ENCODE data around the gene RAB11FIP5. TPM values are rescaled to one million over a fixed set of nuclear protein-coding genes. Genes with fewer than 3 reads are reported as not detected.
"Not testable (repeated sequence)": the region's sequence is repeated elsewhere in the genome, so short reads cannot be mapped to it uniquely, and the experiment has no call there.

Gene RAB11FIP5
- total RNA-seq, 1 donor from 2014 or later = 12.9 TPM

- no peak overlapping the region for H3K4me3 Mint-ChIP-seq
- H3K4me1 Mint-ChIP-seq (ENCODE audit: low read depth) = peaks cover 30% of the 10 kb centered on the region
- no peaks in the 10 kb centered on the region for H3K9me3 Mint-ChIP-seq
- H3K36me3 Mint-ChIP-seq (ENCODE audit: low read depth) = peaks cover 8% of the 10 kb centered on the region
- peaks cover 20% of the 10 kb centered on the region for H3K27me3 Mint-ChIP-seq (ENCODE audit: insufficient read depth)
- intact Hi-C loops (cut with micrococcal nuclease) = no loop called here
- no peak for DNase-seq (ENCODE audit: low spot score)
- no peak overlapping the region for H3K27ac Mint-ChIP-seq
Measured at GRCh38 chr2:73067043-73067442, 45.7 kb downstream of the RAB11FIP5 start.

GRCh38 chr2:73065070-73065469 lies 47.7 kb downstream of the RAB11FIP5 start:
- peaks cover 24% of the 10 kb centered on the region for H3K4me1 Mint-ChIP-seq (ENCODE audit: low read depth)
- H3K36me3 Mint-ChIP-seq (ENCODE audit: low read depth); H3K4me3 Mint-ChIP-seq; H3K9me3 Mint-ChIP-seq; H3K27ac Mint-ChIP-seq; intact Hi-C loops (cut with micrococcal nuclease); DNase-seq (ENCODE audit: low spot score): not testable (repeated sequence)
- H3K27me3 Mint-ChIP-seq (ENCODE audit: insufficient read depth) = peaks cover 17% of the 10 kb centered on the region

- no peak overlapping the region for H3K4me3 Mint-ChIP-seq
- H3K27me3 Mint-ChIP-seq (ENCODE audit: insufficient read depth) = peaks cover 8% of the 10 kb centered on the region
- no peak overlapping the region for H3K27ac Mint-ChIP-seq
- peaks cover 15% of the 10 kb centered on the region for H3K4me1 Mint-ChIP-seq (ENCODE audit: low read depth)
- H3K9me3 Mint-ChIP-seq = no peaks in the 10 kb centered on the region
- intact Hi-C loops (cut with micrococcal nuclease) = no loop called here
- peaks cover 3% of the 10 kb centered on the region for H3K36me3 Mint-ChIP-seq (ENCODE audit: low read depth)
- no peak for DNase-seq (ENCODE audit: low spot score)
Measured at GRCh38 chr2:73063909-73064875, 48.6 kb downstream of the RAB11FIP5 start.

- no peak for DNase-seq (ENCODE audit: low spot score)
- peaks cover 8% of the 10 kb centered on the region for H3K4me1 Mint-ChIP-seq (ENCODE audit: low read depth)
- H3K9me3 Mint-ChIP-seq = no peaks in the 10 kb centered on the region
- no peaks in the 10 kb centered on the region for H3K36me3 Mint-ChIP-seq (ENCODE audit: low read depth)
- peaks cover 2% of the 10 kb centered on the region for H3K27me3 Mint-ChIP-seq (ENCODE audit: insufficient read depth)
- intact Hi-C loops (cut with micrococcal nuclease) = no loop called here
- no peak overlapping the region for H3K4me3 Mint-ChIP-seq
- H3K27ac Mint-ChIP-seq = no peak overlapping the region
Measured at GRCh38 chr2:73063472-73063871, 49.3 kb downstream of the RAB11FIP5 start.

GRCh38 chr2:73059106-73059505 lies 53.6 kb downstream of the RAB11FIP5 start:
- no peaks in the 10 kb centered on the region for H3K9me3 Mint-ChIP-seq
- H3K4me3 Mint-ChIP-seq = no peak overlapping the region
- no peaks in the 10 kb centered on the region for H3K4me1 Mint-ChIP-seq (ENCODE audit: low read depth)
- no peak for DNase-seq (ENCODE audit: low spot score)
- H3K27me3 Mint-ChIP-seq (ENCODE audit: insufficient read depth) = no peaks in the 10 kb centered on the region
- no peak overlapping the region for H3K27ac Mint-ChIP-seq
- peaks cover 4% of the 10 kb centered on the region for H3K36me3 Mint-ChIP-seq (ENCODE audit: low read depth)
- intact Hi-C loops (cut with micrococcal nuclease) = no loop called here

GRCh38 chr2:73054980-73055379 lies 57.8 kb downstream of the RAB11FIP5 start:
- Mint-ChIP-seq H3K36me3 (ENCODE audit: low read depth) (peaks cover 4% of the 10 kb centered on the region), H3K9me3 (no peaks in the 10 kb centered on the region), H3K4me3 (no peak overlapping the region), H3K27ac (no peak overlapping the region), H3K27me3 (ENCODE audit: insufficient read depth) (no peaks in the 10 kb centered on the region), H3K4me1 (ENCODE audit: low read depth) (no peaks in the 10 kb centered on the region)
- intact Hi-C loops (cut with micrococcal nuclease) = no loop called here
- no peak for DNase-seq (ENCODE audit: low spot score)

- H3K27ac Mint-ChIP-seq = no peak overlapping the region
- H3K4me1 Mint-ChIP-seq (ENCODE audit: low read depth) = no peaks in the 10 kb centered on the region
- peaks cover 4% of the 10 kb centered on the region for H3K36me3 Mint-ChIP-seq (ENCODE audit: low read depth)
- DNase-seq (ENCODE audit: low spot score) = no peak
- no peaks in the 10 kb centered on the region for H3K9me3 Mint-ChIP-seq
- intact Hi-C loops (cut with micrococcal nuclease) = no loop called here
- H3K27me3 Mint-ChIP-seq (ENCODE audit: insufficient read depth) = no peaks in the 10 kb centered on the region
- no peak overlapping the region for H3K4me3 Mint-ChIP-seq
Measured at GRCh38 chr2:73053316-73054114, 59.2 kb downstream of the RAB11FIP5 start.

- no peaks in the 10 kb centered on the region for H3K4me1 Mint-ChIP-seq (ENCODE audit: low read depth)
- no peaks in the 10 kb centered on the region for H3K36me3 Mint-ChIP-seq (ENCODE audit: low read depth)
- no peak overlapping the region for H3K4me3 Mint-ChIP-seq
- no peak overlapping the region for H3K27ac Mint-ChIP-seq
- no peaks in the 10 kb centered on the region for H3K9me3 Mint-ChIP-seq
- H3K27me3 Mint-ChIP-seq (ENCODE audit: insufficient read depth) = no peaks in the 10 kb centered on the region
- no peak for DNase-seq (ENCODE audit: low spot score)
- intact Hi-C loops (cut with micrococcal nuclease) = no loop called here
Measured at GRCh38 chr2:73050121-73050545, 62.6 kb downstream of the RAB11FIP5 start.

- Mint-ChIP-seq H3K36me3 (ENCODE audit: low read depth) (no peaks in the 10 kb centered on the region), H3K27ac (no peak overlapping the region), H3K9me3 (no peaks in the 10 kb centered on the region), H3K27me3 (ENCODE audit: insufficient read depth) (no peaks in the 10 kb centered on the region), H3K4me1 (ENCODE audit: low read depth) (no peaks in the 10 kb centered on the region), H3K4me3 (no peak overlapping the region)
- DNase-seq (ENCODE audit: low spot score) = no peak
- intact Hi-C loops (cut with micrococcal nuclease) = no loop called here
Measured at GRCh38 chr2:73043929-73044832, 68.6 kb downstream of the RAB11FIP5 start.

GRCh38 chr2:73043276-73043675 lies 69.5 kb downstream of the RAB11FIP5 start:
- intact Hi-C loops (cut with micrococcal nuclease) = no loop called here
- H3K27me3 Mint-ChIP-seq (ENCODE audit: insufficient read depth) = no peaks in the 10 kb centered on the region
- H3K36me3 Mint-ChIP-seq (ENCODE audit: low read depth) = no peaks in the 10 kb centered on the region
- H3K4me3 Mint-ChIP-seq = no peak overlapping the region
- no peak overlapping the region for H3K27ac Mint-ChIP-seq
- no peaks in the 10 kb centered on the region for H3K9me3 Mint-ChIP-seq
- H3K4me1 Mint-ChIP-seq (ENCODE audit: low read depth) = no peaks in the 10 kb centered on the region
- no peak for DNase-seq (ENCODE audit: low spot score)

GRCh38 chr2:73037947-73038585 lies 74.7 kb downstream of the RAB11FIP5 start:
- no peaks in the 10 kb centered on the region for H3K9me3 Mint-ChIP-seq
- H3K27me3 Mint-ChIP-seq (ENCODE audit: insufficient read depth) = no peaks in the 10 kb centered on the region
- H3K4me3 Mint-ChIP-seq = no peak overlapping the region
- intact Hi-C loops (cut with micrococcal nuclease) = no loop called here
- no peak for DNase-seq (ENCODE audit: low spot score)
- H3K27ac Mint-ChIP-seq = no peak overlapping the region
- no peaks in the 10 kb centered on the region for H3K4me1 Mint-ChIP-seq (ENCODE audit: low read depth)
- H3K36me3 Mint-ChIP-seq (ENCODE audit: low read depth) = no peaks in the 10 kb centered on the region

- H3K9me3 Mint-ChIP-seq = no peaks in the 10 kb centered on the region
- DNase-seq (ENCODE audit: low spot score) = no peak
- intact Hi-C loops (cut with micrococcal nuclease) = no loop called here
- no peaks in the 10 kb centered on the region for H3K4me1 Mint-ChIP-seq (ENCODE audit: low read depth)
- H3K27me3 Mint-ChIP-seq (ENCODE audit: insufficient read depth) = no peaks in the 10 kb centered on the region
- H3K36me3 Mint-ChIP-seq (ENCODE audit: low read depth) = no peaks in the 10 kb centered on the region
- H3K27ac Mint-ChIP-seq = no peak overlapping the region
- H3K4me3 Mint-ChIP-seq = no peak overlapping the region
Measured at GRCh38 chr2:73036766-73037165, 76.0 kb downstream of the RAB11FIP5 start.
